A549 (cell line): ENCODE results near the gene RERE. TPM values are rescaled to one million over a fixed set of nuclear protein-coding genes. Genes with fewer than 3 reads are reported as not detected.

Experiments used
- ATAC-seq, 2 experiments: fragments of 200-7000 bp in 1 of 2; fragments of >200 bp in 1 of 2; cut with Nextera tagmentation in 1 of 2; cut with Tn5 transposase in 1 of 2; 3 replicates each; pipeline versions ENCODE4 v1.8.0 to v1.9.1; 2018 to 2020; ENCODE audit warnings: mild to moderate bottlenecking in 1 of 2, moderate library complexity in 1 of 2
- CTCF ChIA-PET: fragments of 300-600 bp; sonication (Branson Sonifier 250); formaldehyde crosslinking; extraction: SDS; loops from one replicate; lab custom pipeline; 2021; ENCODE audit warnings: antibody characterized with exemption, inconsistent platforms; lab: Yijun Ruan, JAX
- POLR2A ChIA-PET: fragments of 350-600 bp; formaldehyde crosslinking; extraction: SDS; loops from one replicate; lab custom pipeline; 2021; ENCODE audit warnings: antibody characterized with exemption, inconsistent platforms; lab: Yijun Ruan, JAX
- DNase-seq, 2 experiments: peaks; one replicate each; pipeline versions ENCODE4 v3.0.0 to v3.0.0-alpha.2; 2011 to 2016; ENCODE audit warnings: low read depth in 1 of 2, low spot score in 1 of 2
- FAIRE-seq: peaks from 2 replicates; lab custom pipeline; 2011; peaks lifted over from hg19 to GRCh38; lab: Jason Lieb, UNC
- H3K27ac ChIP-seq, 2 experiments: fragments of >200 bp; sonication (Bioruptor Twin); formaldehyde crosslinking; 3 replicates each; pipeline ENCODE4 v1.5.1; 2016 to 2017
- H3K4me1 ChIP-seq: fragments of >200 bp; sonication (Bioruptor Twin); formaldehyde crosslinking; 3 replicates; pipeline ENCODE4 v1.6.1; 2016
- H3K4me2 ChIP-seq: fragments of >200 bp; sonication (Bioruptor Twin); formaldehyde crosslinking; 3 replicates; pipeline ENCODE4 v1.6.1; 2016
- H3K4me3 ChIP-seq: fragments of >200 bp; sonication (Bioruptor Twin); formaldehyde crosslinking; 3 replicates; pipeline ENCODE4 v1.5.1; 2016
- H3K9me3 ChIP-seq: fragments of >200 bp; sonication (Bioruptor Twin); formaldehyde crosslinking; 3 replicates; pipeline ENCODE4 v1.6.1; 2016
- CBX2 ChIP-seq: fragments of 200-600 bp; sonication (generic); IDR thresholded peaks from 2 replicates; pipeline ENCODE4 v1.6.1; 2016; ENCODE audit warnings: low read depth, mild to moderate bottlenecking, borderline replicate concordance
- CHD4 ChIP-seq: fragments of 200-600 bp; sonication (generic); IDR thresholded peaks from 2 replicates; pipeline ENCODE4 v1.6.1; 2016; ENCODE audit warnings: antibody characterized with exemption, mild to moderate bottlenecking, borderline replicate concordance
- EHF ChIP-seq: fragments of 250-450 bp; sonication (Bioruptor Pico); IDR thresholded peaks from 2 replicates; pipeline ENCODE4 v1.5.0; 2020; ENCODE audit warnings: mild to moderate bottlenecking
- ESRRA ChIP-seq: fragments of 150-350 bp; IDR thresholded peaks from 2 replicates; pipeline ENCODE4 v1.6.1; 2014; ENCODE audit warnings: mild to moderate bottlenecking, low read length, borderline replicate concordance
- FOSL2 ChIP-seq, 2 experiments: fragments of 450-650 bp in 1 of 2; fragments of >200 bp in 1 of 2; sonication (Bioruptor Twin) in 1 of 2; formaldehyde crosslinking; IDR thresholded peaks; 2 replicates each; pipeline versions ENCODE4 v1.5.0 to v1.6.1; 2016 to 2020; ENCODE audit warnings: mild to moderate bottlenecking in 1 of 2, moderate library complexity in 1 of 2
- HES2 ChIP-seq: fragments of >200 bp; sonication (Bioruptor Twin); formaldehyde crosslinking; IDR thresholded peaks from 2 replicates; pipeline ENCODE4 v1.6.1; 2016
- HOXB13 ChIP-seq: fragments of 250-450 bp; sonication (Bioruptor Pico); IDR thresholded peaks from 2 replicates; pipeline ENCODE4 v1.5.0; 2020; ENCODE audit warnings: low read depth, mild to moderate bottlenecking, moderate library complexity
- JUNB ChIP-seq: fragments of >200 bp; sonication (Bioruptor Twin); formaldehyde crosslinking; IDR thresholded peaks from 2 replicates; pipeline ENCODE4 v1.6.1; 2016
- KDM5A ChIP-seq: fragments of 200-600 bp; sonication (generic); IDR thresholded peaks from 2 replicates; pipeline ENCODE4 v1.6.1; 2016; ENCODE audit warnings: antibody characterized with exemption, mild to moderate bottlenecking
- MAFK ChIP-seq: fragments of 450-650 bp; IDR thresholded peaks from 2 replicates; pipeline ENCODE4 v1.6.1; 2014; ENCODE audit not compliant: partially characterized antibody
- MAX ChIP-seq: IDR thresholded peaks from 2 replicates; pipeline ENCODE4 v1.6.1; 2012
- MAZ ChIP-seq: fragments of 150-350 bp; IDR thresholded peaks from 2 replicates; pipeline ENCODE4 v1.6.1; 2014; ENCODE audit warnings: antibody characterized with exemption, low read depth, low read length, borderline replicate concordance
- NFE2L2 ChIP-seq: fragments of 150-350 bp; conservative IDR thresholded peaks from 2 replicates; pipeline ENCODE4 v1.6.1; 2014; ENCODE audit warnings: low read length
- NPAS2 ChIP-seq: fragments of 250-450 bp; sonication (Bioruptor Pico); IDR thresholded peaks from 2 replicates; pipeline ENCODE4 v1.8.0; 2022; ENCODE audit warnings: mild to moderate bottlenecking, moderate library complexity, borderline replicate concordance
- PBX3 ChIP-seq: IDR thresholded peaks from 2 replicates; pipeline ENCODE4 v1.6.1; 2012
- PHF8 ChIP-seq: fragments of 200-600 bp; sonication (generic); IDR thresholded peaks from 2 replicates; pipeline ENCODE4 v1.6.1; 2016; ENCODE audit warnings: low read depth, mild to moderate bottlenecking, antibody characterized with exemption, moderate library complexity, borderline replicate concordance
- RAD21 ChIP-seq, 2 experiments: fragments of >200 bp in 1 of 2; sonication (Bioruptor Twin) in 1 of 2; formaldehyde crosslinking in 1 of 2; IDR thresholded peaks in 1 of 2; conservative IDR thresholded peaks in 1 of 2; 2 replicates in 1 of 2; 3 replicates in 1 of 2; pipeline ENCODE4 v1.6.1; 2012 to 2018; ENCODE audit warnings: inconsistent platforms in 1 of 2
- RCOR1 ChIP-seq: fragments of 150-350 bp; IDR thresholded peaks from 2 replicates; pipeline ENCODE4 v1.6.1; 2014; ENCODE audit warnings: antibody characterized with exemption, low read length, low read depth
- RFX5 ChIP-seq: fragments of 450-650 bp; IDR thresholded peaks from 2 replicates; pipeline ENCODE4 v1.7.1; 2014; ENCODE audit warnings: antibody characterized with exemption, mild to moderate bottlenecking, moderate library complexity
- SREBF2 ChIP-seq: fragments of 450-650 bp; IDR thresholded peaks from 2 replicates; pipeline ENCODE4 v1.6.1; 2014; ENCODE audit warnings: mild to moderate bottlenecking, moderate library complexity
- TFCP2L1 ChIP-seq: fragments of 250-450 bp; sonication (Bioruptor Pico); IDR thresholded peaks from 2 replicates; pipeline ENCODE4 v1.5.0; 2021; ENCODE audit warnings: mild to moderate bottlenecking
- ZFP36 ChIP-seq: fragments of 450-650 bp; IDR thresholded peaks from 2 replicates; pipeline ENCODE4 v1.6.1; 2014; ENCODE audit warnings: borderline replicate concordance; ENCODE audit not compliant: partially characterized antibody
- ZNF302 ChIP-seq: fragments of 250-450 bp; sonication (Bioruptor Pico); IDR thresholded peaks from 2 replicates; pipeline ENCODE4 v1.9.0; 2021; ENCODE audit warnings: inconsistent platforms, mild to moderate bottlenecking, moderate library complexity
- ZSCAN20 ChIP-seq: fragments of 250-450 bp; sonication (Bioruptor Pico); IDR thresholded peaks from 2 replicates; pipeline ENCODE4 v1.8.0; 2022; ENCODE audit warnings: mild to moderate bottlenecking, moderate library complexity
- whole genome bisulfite sequencing: methylation state at CpG from one replicate; pipeline ENCODE4 v1.1.6; 2017; ENCODE audit errors: missing lambda C conversion rate; 5-methylcytosine and 5-hydroxymethylcytosine counted together
- polyA plus RNA-seq, 4 experiments: library from polyadenylated mRNA; depleted of rRNA in 3 of 4; stranded (reverse); fragments of >200 nt; fragmentation: RNase III in 1 of 4; extraction: RNeasy Plus Mini Kit Qiagen cat#74134 plus additional on column Dnase treatment in 1 of 4; gene quantifications; 2 replicates in 3 of 4; 3 replicates in 1 of 4; pipeline ENCODE4 v1.2.3, GENCODE V29; 2011 to 2017

RERE gene
- polyA plus RNA-seq, 2 of the 4 experiments (the other 2 are of a cell fraction): 12.6 to 28.6 TPM

GRCh38 chr1:8404460-8405370, 412.7 kb downstream of the RERE start:
- ChIA-PET CTCF (interaction anchor here (0.6 to 0.7 kb wide), 3 partner anchors 18 to 174 kb away, joined by 3 read pairs; no protein-coding TSS in a partner anchor), POLR2A (no interaction called here)
- Histone ChIP-seq H3K4me3 (no peak overlapping the region), H3K4me2 (no peak overlapping the region), H3K9me3 (no peaks in the 10 kb centered on the region), H3K4me1 (peaks cover 14% of the 10 kb centered on the region; the same call in 2 of the 3 replicates), H3K27ac (no peak overlapping the region)
- WGBS: 91% methylated on average over 10 of the region's 10 CpGs
- DNase-seq (no peak), ATAC-seq (no peak), FAIRE-seq (no peak)
- TF ChIP-seq HOXB13 (CRISPR knock-in tag): no peak
- no peak for TF ChIP-seq MAX
- TF ChIP-seq EHF: no peak
- no peak for TF ChIP-seq MAFK
- no peak for TF ChIP-seq TFCP2L1 (CRISPR knock-in tag)
- no peak for TF ChIP-seq HES2
- TF ChIP-seq SREBF2: no peak
- TF ChIP-seq NPAS2 (CRISPR knock-in tag): no peak
- no peak for TF ChIP-seq KDM5A
- TF ChIP-seq PHF8: no peak
- no peak for TF ChIP-seq JUNB
- TF ChIP-seq ZFP36: no peak
- TF ChIP-seq MAZ: no peak

GRCh38 chr1:8402109-8402710, 415.2 kb downstream of the RERE start:
- WGBS: 95% methylated on average over 13 of the region's 13 CpGs
- CTCF ChIA-PET: no interaction called here
- no peak for TF ChIP-seq MAZ
- no peak for TF ChIP-seq RFX5
- no peak for TF ChIP-seq RAD21 (conservative IDR thresholded peaks at IDR 0.05 in 1 of 2, IDR thresholded peaks at IDR 0.05 in 1 of 2)
- no peak for TF ChIP-seq MAX
- TF ChIP-seq ZNF302: no peak
- TF ChIP-seq RCOR1: no peak
- no peak for TF ChIP-seq CHD4
- no peak for TF ChIP-seq ESRRA
- no peak for TF ChIP-seq EHF
- TF ChIP-seq NFE2L2: no peak
- no peak for TF ChIP-seq HES2
- no peak for TF ChIP-seq ZSCAN20 (CRISPR knock-in tag)

GRCh38 chr1:8398677-8399076, 418.8 kb downstream of the RERE start:
- Histone ChIP-seq H3K4me1 (peaks cover 43% of the 10 kb centered on the region), H3K4me3 (no peak overlapping the region), H3K4me2 (no peak overlapping the region), H3K27ac (peak overlapping the region in 1 of 2 experiments; percentile 68; a peak in 1 of 6 replicates), H3K9me3 (no peaks in the 10 kb centered on the region)
- FAIRE-seq (no peak), ATAC-seq (no peak), DNase-seq (no peak)
- 93% methylated on average over 5 of the region's 5 CpGs for WGBS
- CTCF ChIA-PET: interaction anchor here (1.5 kb wide), 1 partner anchor 11 kb away, joined by 6 read pairs; no protein-coding TSS in a partner anchor
- POLR2A ChIA-PET: no interaction called here
- TF ChIP-seq PBX3 (no peak), FOSL2 (IDR thresholded peaks at IDR 0.05) (no peak), FOSL2 (CRISPR knock-in tag; IDR thresholded peaks at IDR 0.05) (no peak), CBX2 (no peak), TFCP2L1 (CRISPR knock-in tag) (no peak)

More at GRCh38 chr1:8402109-8402710, 415.2 kb downstream of the RERE start:
- FAIRE-seq (no peak), ATAC-seq (no peak), DNase-seq (no peak)
- Histone ChIP-seq H3K4me2 (no peak overlapping the region), H3K27ac (no peak overlapping the region), H3K9me3 (no peaks in the 10 kb centered on the region), H3K4me1 (peaks cover 14% of the 10 kb centered on the region), H3K4me3 (no peak overlapping the region)
- POLR2A ChIA-PET: no interaction called here
